22Rv1 (cell line): Measurements from ENCODE around the gene CFAP57.

Experiments
- H3K27ac ChIP-seq: fragments of 450-650 bp; 2 replicates; pipeline ENCODE4 v1.5.1; 2017
- CTCF ChIP-seq: fragments of 450-650 bp; IDR thresholded peaks from 2 replicates; pipeline ENCODE4 v1.5.1; 2017; ENCODE audit warnings: mild to moderate bottlenecking
- ZFX ChIP-seq: fragments of 450-650 bp; IDR thresholded peaks from 2 replicates; pipeline ENCODE4 v1.6.1; 2017; ENCODE audit warnings: antibody characterized with exemption, borderline replicate concordance

CFAP57 gene

DNA sequence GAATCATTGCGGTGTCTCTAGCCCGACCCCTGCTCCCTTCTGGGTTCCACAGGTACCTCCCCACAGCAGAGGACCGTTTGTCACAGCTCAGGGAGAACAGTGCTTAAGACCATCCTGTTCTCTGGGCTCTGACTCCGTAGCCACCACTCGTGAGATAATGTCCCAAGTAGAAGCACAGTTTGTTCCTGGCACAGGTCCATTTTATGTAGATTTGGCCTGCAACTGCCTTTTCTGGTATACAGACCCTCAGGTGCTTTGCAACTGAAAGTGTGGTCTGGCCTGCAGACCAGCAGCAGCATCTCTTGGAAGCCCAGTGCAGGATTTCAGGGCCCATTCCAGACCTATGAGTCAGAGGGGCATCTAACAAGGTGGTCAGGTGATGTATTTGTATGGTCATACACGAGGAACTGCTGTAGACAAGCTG, 69.3 kb downstream of the CFAP57 start:
- H3K27ac ChIP-seq = no peak overlapping the region
- TF ChIP-seq ZFX (no peak), CTCF (no peak)

DNA sequence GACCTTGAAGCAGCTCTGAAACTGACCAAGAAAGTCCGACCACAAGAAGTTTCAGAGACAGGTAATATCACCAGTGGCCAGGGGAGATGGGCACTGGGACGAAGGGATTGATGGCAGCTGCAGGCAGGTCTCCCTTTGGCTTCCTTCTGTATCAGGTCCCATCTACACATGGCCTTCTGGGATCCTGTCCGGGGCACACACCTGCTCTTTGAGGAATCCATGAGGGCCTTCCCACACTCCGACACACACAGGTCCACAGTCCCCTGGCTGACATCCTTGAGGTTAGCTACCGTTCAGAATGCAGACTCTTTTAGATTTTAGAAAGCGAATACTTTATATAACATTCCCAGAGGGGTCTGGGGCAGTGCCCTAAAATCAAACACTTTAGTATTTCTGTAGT, 71.2 kb downstream of the CFAP57 start:
- no peak overlapping the region for H3K27ac ChIP-seq
- TF ChIP-seq ZFX (no peak), CTCF (no peak)

DNA sequence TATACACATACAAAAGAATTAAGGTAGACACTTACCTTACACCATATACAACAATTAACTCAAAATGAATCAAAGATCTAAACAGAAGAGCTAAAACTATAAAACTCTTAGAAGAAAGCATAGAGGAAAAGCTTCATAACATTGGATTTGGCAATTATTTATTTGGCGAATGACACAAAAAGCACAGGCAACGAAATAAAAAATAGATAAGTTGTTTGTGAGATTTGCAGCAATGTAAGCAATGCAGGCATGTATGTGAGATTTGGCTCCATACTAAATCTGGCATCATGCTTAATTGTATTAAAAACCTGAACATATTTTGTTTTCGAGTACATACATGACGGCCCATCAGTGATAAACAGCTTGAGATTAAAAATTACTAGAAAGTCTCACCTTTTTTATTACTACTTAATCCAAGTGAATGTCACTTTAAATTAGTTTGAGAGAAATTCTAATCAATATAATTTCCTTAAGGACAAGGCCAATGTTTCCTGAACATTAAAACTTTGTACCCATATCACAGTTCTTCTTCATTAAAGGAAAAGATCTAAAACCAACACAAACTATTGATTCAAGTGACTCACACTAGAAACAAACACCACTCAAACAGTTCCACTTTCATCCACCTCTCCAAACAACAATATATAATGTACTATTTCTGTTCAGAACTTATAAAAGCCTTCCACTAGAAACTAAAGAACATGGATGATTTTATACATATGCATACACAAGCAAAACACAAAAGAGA, 74.5 kb downstream of the CFAP57 start:
- TF ChIP-seq CTCF = no peak
- no peak for TF ChIP-seq ZFX

GRCh38 chr1:43247256-43247921, 75.3 kb downstream of the CFAP57 start:
- TF ChIP-seq CTCF (no peak), ZFX (no peak)
- H3K27ac ChIP-seq = no peak overlapping the region

More for the DNA sequence above, 74.5 kb downstream of the CFAP57 start:
- H3K27ac ChIP-seq = no peak overlapping the region

- TF ChIP-seq ZFX = no peak
- no peak for TF ChIP-seq CTCF
- H3K27ac ChIP-seq = no peak overlapping the region
Measured at GRCh38 chr1:43250351-43250761, 78.2 kb downstream of the CFAP57 start.

- TF ChIP-seq ZFX (no peak), CTCF (no peak)
- H3K27ac ChIP-seq = no peak overlapping the region
Measured at GRCh38 chr1:43251024-43251423, 78.9 kb downstream of the CFAP57 start.

GRCh38 chr1:43252225-43252624, 80.1 kb downstream of the CFAP57 start:
- no peak overlapping the region for H3K27ac ChIP-seq
- TF ChIP-seq ZFX (no peak), CTCF (no peak)
